GM19372 (cell line): Measurements from ENCODE around the gene KIF17.

Experiments used
- ATAC-seq: cut with Tn5 transposase; IDR thresholded peaks from one replicate; pipeline ENCODE4 v1.9.1; 2021; ENCODE audit warnings: mild to moderate bottlenecking, low read depth, moderate library complexity; ENCODE audit not compliant: unreplicated experiment

Gene KIF17

GRCh38 chr1:20717452-20718342 lies at the start of gene KIF17:
TSS of gene KIF17 (minus strand) at chr1:20718007. CDS start at chr1:20717706, 301 bp downstream.
- ATAC-seq: no peak

- no peak for ATAC-seq
Observed at GRCh38 chr1:20767271-20767670, 49.5 kb upstream of the KIF17 start.

GRCh38 chr1:20763417-20763816 lies 45.6 kb upstream of the KIF17 start:
- ATAC-seq: no peak

GRCh38 chr1:20760322-20760721 lies 42.5 kb upstream of the KIF17 start:
- ATAC-seq: no peak

GRCh38 chr1:20753589-20753988 lies 35.8 kb upstream of the KIF17 start:
- no peak for ATAC-seq

GRCh38 chr1:20751462-20751990 lies 33.7 kb upstream of the KIF17 start:
- ATAC-seq: no peak

- ATAC-seq: no peak
Observed at GRCh38 chr1:20742671-20743070, 24.9 kb upstream of the KIF17 start.

GRCh38 chr1:20740781-20741180 lies 23.0 kb upstream of the KIF17 start:
- ATAC-seq: no peak

GRCh38 chr1:20739225-20739624 lies 21.4 kb upstream of the KIF17 start:
- no peak for ATAC-seq

GRCh38 chr1:20735581-20736111 lies 17.8 kb upstream of the KIF17 start:
- no peak for ATAC-seq

- ATAC-seq: no peak
Observed at GRCh38 chr1:20733360-20733975, 15.7 kb upstream of the KIF17 start.

- peak; percentile 51 for ATAC-seq
Observed at GRCh38 chr1:20732588-20733359, 15.0 kb upstream of the KIF17 start, which contains the start of gene SH2D5. TSS of gene SH2D5 (minus strand) at chr1:20732703. CDS start at chr1:20728044, 4,659 bp downstream.

GRCh38 chr1:20732071-20732587 lies 14.3 kb upstream of the KIF17 start:
- no peak for ATAC-seq

- no peak for ATAC-seq
Observed at GRCh38 chr1:20731057-20731991, 13.5 kb upstream of the KIF17 start.

- no peak for ATAC-seq
Observed at GRCh38 chr1:20730690-20731056, 12.9 kb upstream of the KIF17 start.

GRCh38 chr1:20729990-20730689 lies 12.3 kb upstream of the KIF17 start:
- no peak for ATAC-seq

GRCh38 chr1:20729155-20729931 lies 11.5 kb upstream of the KIF17 start:
- ATAC-seq: no peak
